ENCODE measurements around the gene SIVA1.

SIVA1 gene

GRCh38 chr14:104770072-104770579, 17.2 kb downstream of the SIVA1 start:
- in situ Hi-C loops (cut with MboI; ENCODE audit: low sequenced_read_pairs), result loop anchor here (5.0 kb wide), 1 partner anchor 52 kb away; no protein-coding TSS in a partner anchor

DNA sequence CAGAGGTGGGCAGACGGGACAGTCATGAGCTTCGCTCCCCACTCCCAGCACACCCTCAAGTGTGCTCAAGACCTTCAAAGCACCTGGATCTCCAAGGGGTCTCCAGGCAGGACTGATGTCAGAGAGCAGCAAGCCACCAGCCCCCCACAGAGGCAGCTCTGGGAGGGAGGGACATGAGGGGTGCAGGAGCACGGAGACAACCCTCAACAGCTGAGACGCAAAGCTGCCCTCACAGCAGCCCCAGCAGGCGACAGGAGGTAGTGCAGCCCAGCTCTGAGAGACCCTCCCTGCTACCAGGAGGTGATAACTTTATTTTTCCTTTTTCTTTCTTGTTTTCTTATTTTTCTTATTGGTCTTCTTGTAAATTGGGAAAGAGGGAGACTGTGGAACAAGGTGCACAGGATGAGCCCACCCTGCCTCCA, 17.9 kb downstream of the SIVA1 start:
- in situ Hi-C loops (cut with MboI; ENCODE audit: low sequenced_read_pairs), result loop anchor here (5.0 kb wide), 1 partner anchor 51 kb away; no protein-coding TSS in a partner anchor

GRCh38 chr14:104771374-104771773, 18.4 kb downstream of the SIVA1 start:
- in situ Hi-C loops (cut with MboI; ENCODE audit: low sequenced_read_pairs), result loop anchor here (5.0 kb wide), 1 partner anchor 51 kb away; no protein-coding TSS in a partner anchor

- in situ Hi-C loops (cut with MboI; ENCODE audit: low sequenced_read_pairs), result loop anchor here (5.0 kb wide), 1 partner anchor 50 kb away; no protein-coding TSS in a partner anchor
These were observed 19.2 kb downstream of the SIVA1 start for GRCh38 chr14:104771918-104772706.

DNA sequence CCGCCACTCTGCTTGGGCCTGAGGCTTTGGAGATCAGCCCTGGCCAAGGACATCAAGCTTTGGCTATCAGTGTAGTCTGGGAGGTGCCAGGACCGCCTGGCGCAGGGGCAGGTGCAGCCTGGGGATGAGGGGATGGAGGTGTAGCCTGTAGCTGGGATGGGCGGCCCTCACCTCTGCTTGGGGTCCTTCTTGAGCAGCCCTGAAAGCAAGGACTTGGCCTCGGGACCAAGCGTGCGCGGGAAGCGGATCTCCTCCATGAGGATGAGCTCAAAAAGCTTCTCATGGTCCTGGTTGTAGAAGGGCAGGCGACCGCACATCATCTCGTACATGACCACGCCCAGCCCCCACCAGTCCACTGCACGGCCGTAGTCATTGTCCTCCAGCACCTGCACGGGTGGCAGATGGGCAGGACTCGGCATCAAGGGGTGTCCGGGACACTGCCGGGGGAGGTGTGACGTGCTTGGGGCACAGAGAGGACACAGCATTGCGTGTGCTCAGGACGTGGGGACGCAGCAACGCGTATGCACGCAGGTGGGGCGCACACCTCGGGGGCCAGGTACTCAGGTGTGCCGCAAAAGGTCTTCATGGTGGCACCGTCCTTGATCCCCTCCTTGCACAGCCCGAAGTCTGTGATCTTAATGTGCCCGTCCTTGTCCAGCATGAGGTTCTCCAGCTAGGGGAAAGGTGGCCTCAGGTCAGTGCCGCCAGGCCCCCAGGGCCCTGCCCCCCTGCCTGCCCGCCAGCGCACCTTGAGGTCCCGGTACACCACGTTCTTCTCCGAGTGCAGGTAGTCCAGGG, 20.0 kb downstream of the SIVA1 start:
- in situ Hi-C loops (cut with MboI; ENCODE audit: low sequenced_read_pairs), result loop anchor here (5.0 kb wide), 1 partner anchor 49 kb away; no protein-coding TSS in a partner anchor

GRCh38 chr14:104773505-104774452, 20.8 kb downstream of the SIVA1 start:
- in situ Hi-C loops (cut with MboI; ENCODE audit: low sequenced_read_pairs), result loop anchor here (5.0 kb wide), 1 partner anchor 49 kb away; no protein-coding TSS in a partner anchor

- in situ Hi-C loops (cut with MboI; ENCODE audit: low sequenced_read_pairs), result loop anchor here (5.0 kb wide), 1 partner anchor 48 kb away; no protein-coding TSS in a partner anchor
These were observed 21.6 kb downstream of the SIVA1 start for GRCh38 chr14:104774453-104775072.

DNA sequence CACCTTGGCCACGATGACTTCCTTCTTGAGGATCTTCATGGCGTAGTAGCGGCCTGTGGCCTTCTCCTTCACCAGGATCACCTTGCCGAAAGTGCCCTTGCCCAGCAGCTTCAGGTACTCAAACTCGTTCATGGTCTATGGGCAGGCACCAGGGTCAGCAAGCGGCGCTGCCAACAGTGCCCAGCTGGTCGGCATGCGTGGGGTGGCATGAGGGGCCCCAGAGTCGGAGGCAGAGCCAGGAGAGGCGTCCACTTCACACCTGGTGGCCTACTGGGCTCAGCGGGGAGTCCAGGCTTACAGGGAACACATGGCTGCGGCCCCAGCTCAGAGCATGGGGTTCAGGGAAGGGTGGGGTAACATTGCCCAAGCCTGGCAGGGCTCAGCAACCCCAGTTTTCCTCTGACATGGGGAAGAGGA, 22.1 kb downstream of the SIVA1 start:
- in situ Hi-C loops (cut with MboI; ENCODE audit: low sequenced_read_pairs), result no loop called here

- in situ Hi-C loops (cut with MboI; ENCODE audit: low sequenced_read_pairs), result no loop called here
These were observed 23.5 kb downstream of the SIVA1 start for GRCh38 chr14:104776481-104776880.

- in situ Hi-C loops (cut with MboI; ENCODE audit: low sequenced_read_pairs), result no loop called here
These were observed 24.2 kb downstream of the SIVA1 start for GRCh38 chr14:104776961-104777807.

GRCh38 chr14:104777808-104778249, 24.9 kb downstream of the SIVA1 start:
- in situ Hi-C loops (cut with MboI; ENCODE audit: low sequenced_read_pairs), result no loop called here

GRCh38 chr14:104778694-104779331, 25.9 kb downstream of the SIVA1 start:
- in situ Hi-C loops (cut with MboI; ENCODE audit: low sequenced_read_pairs), result no loop called here

GRCh38 chr14:104779776-104780512, 27.0 kb downstream of the SIVA1 start:
- in situ Hi-C loops (cut with MboI; ENCODE audit: low sequenced_read_pairs), result no loop called here

- in situ Hi-C loops (cut with MboI; ENCODE audit: low sequenced_read_pairs), result no loop called here
These were observed 27.6 kb downstream of the SIVA1 start for GRCh38 chr14:104780513-104781030.

DNA sequence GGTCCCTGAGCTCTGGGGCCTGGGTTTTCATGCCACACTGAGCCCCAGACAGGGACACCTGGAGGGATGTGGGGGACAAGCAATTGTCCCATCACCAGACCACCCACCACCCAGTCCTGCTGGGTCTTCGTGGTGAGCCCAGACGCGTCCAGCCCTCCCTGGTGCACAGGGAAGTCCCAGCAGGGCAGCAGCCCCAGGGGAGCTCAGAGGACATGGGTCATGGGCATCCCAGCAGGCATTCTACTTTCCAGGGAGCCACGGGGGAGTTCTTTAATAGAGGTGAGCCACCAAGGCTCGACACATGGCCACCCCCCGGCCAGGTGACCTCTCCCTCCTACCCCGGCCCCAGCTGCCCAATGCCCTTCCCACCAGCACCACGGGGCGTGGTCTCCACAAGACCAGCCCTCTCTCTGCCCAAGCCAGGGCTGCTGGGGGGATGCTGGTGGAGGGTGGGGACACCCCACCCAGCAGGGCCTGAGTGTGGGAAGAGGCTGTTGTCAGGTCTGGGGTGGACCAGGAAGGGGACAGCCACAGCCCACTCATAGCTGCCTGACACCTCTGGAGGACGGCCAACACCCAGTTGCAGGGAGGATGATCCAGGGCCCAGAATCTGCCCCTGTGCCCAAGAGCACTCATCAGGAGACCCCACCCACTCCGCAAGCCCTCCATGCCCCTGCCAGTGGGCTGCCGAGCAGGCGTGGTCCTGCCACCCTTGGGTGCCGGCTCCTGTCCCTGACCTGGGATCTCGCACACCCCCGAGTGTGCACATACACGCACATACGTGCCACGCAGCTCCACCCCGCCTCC, 28.5 kb downstream of the SIVA1 start:
- in situ Hi-C loops (cut with MboI; ENCODE audit: low sequenced_read_pairs), result no loop called here

- in situ Hi-C loops (cut with MboI; ENCODE audit: low sequenced_read_pairs), result no loop called here
These were observed 29.3 kb downstream of the SIVA1 start for GRCh38 chr14:104782086-104782807.
